ENCODE results near the gene RAB31. TPM values are rescaled to one million over a fixed set of nuclear protein-coding genes. Genes with fewer than 3 reads are reported as not detected.

The RAB31 gene
- total RNA-seq, 6 donors from 2014 or later = 40.3 to 128 (median 95.8) TPM

GRCh38 chr18:9872823-9873222, 164.7 kb downstream of the RAB31 start:
- Histone ChIP-seq H3K4me3 (no peak overlapping the region), H3K4me1 (peaks cover 11 to 23% (median 20%) of the 10 kb centered on the region in 4 donors), H3K9me3 (no peaks in the 10 kb centered on the region), H3K27ac (no peak overlapping the region), H3K27me3 (no peaks in the 10 kb centered on the region), H3K36me3 (no peaks in the 10 kb centered on the region)
- no peak for ATAC-seq (ENCODE audit: low FRiP score in 2 of 2)
- no peak for TF ChIP-seq CTCF (IDR thresholded peaks at IDR 0.05)
- no peak for TF ChIP-seq POLR2A (IDR thresholded peaks at IDR 0.05)
- no peak for DNase-seq

DNA sequence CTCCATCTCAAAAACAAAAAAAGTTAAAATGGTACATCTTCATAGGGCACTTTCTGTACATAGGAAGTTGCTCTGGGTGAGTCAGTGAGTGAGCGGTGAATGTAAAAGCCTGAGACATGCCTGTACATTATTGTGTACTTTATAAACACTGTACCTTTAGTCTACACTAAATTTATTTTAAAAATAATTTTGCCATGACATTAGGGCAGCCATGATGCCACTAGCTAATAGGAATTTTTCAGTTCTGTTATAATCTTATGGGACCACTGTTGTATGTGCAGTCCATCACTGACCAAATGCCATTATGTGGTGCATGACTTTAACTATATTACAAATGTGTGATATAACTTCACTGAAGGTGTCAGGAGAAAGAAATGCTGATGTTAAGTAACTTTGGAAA, 166.6 kb downstream of the RAB31 start:
- H3K9me3 ChIP-seq = no peaks in the 10 kb centered on the region
- no peaks in the 10 kb centered on the region for H3K27me3 ChIP-seq
- ATAC-seq (ENCODE audit: low FRiP score in 2 of 2) = no peak
- H3K36me3 ChIP-seq = no peaks in the 10 kb centered on the region
- TF ChIP-seq POLR2AphosphoS5 (IDR thresholded peaks at IDR 0.05) (no peak), EP300 (IDR thresholded peaks at IDR 0.05) (no peak), POLR2A (IDR thresholded peaks at IDR 0.05) (no peak), CTCF (IDR thresholded peaks at IDR 0.05) (no peak)
- H3K27ac ChIP-seq = no peak overlapping the region
- no peak overlapping the region for H3K4me3 ChIP-seq
- no peak for DNase-seq
- peaks cover 7 to 15% (median 9%) of the 10 kb centered on the region in 4 donors for H3K4me1 ChIP-seq
- WGBS, 2 donors = 100% methylated on average over 1 of the region's 1 CpG

- Histone ChIP-seq H3K36me3 (no peaks in the 10 kb centered on the region), H3K27me3 (no peaks in the 10 kb centered on the region), H3K4me1 (peaks cover 0 to 10% (median 5%) of the 10 kb centered on the region in 4 donors), H3K27ac (peak overlapping the region; percentile 50 to 76 (median 70)), H3K4me3 (no peak overlapping the region), H3K9me3 (no peaks in the 10 kb centered on the region)
- DNase-seq (no peak), ATAC-seq (ENCODE audit: low FRiP score in 2 of 2) (no peak)
- TF ChIP-seq CTCF (IDR thresholded peaks at IDR 0.05) (no peak), POLR2AphosphoS5 (IDR thresholded peaks at IDR 0.05) (no peak), POLR2A (IDR thresholded peaks at IDR 0.05) (no peak), EP300 (IDR thresholded peaks at IDR 0.05) (no peak)
- WGBS, 2 donors = 63 to 85% methylated on average over 2 of the region's 2 CpGs
Measured at GRCh38 chr18:9876212-9876866, 168.2 kb downstream of the RAB31 start.

GRCh38 chr18:9876867-9877654, 169.0 kb downstream of the RAB31 start:
- Histone ChIP-seq H3K4me1 (peaks cover 0 to 10% (median 5%) of the 10 kb centered on the region in 4 donors), H3K27ac (peak overlapping the region; percentile 50 to 76 (median 70)), H3K4me3 (peak overlapping the region in 1 of 4 donors; percentile 10), H3K9me3 (no peaks in the 10 kb centered on the region), H3K27me3 (no peaks in the 10 kb centered on the region), H3K36me3 (no peaks in the 10 kb centered on the region)
- peak; percentile 77 to 85 for ATAC-seq (ENCODE audit: low FRiP score in 2 of 2)
- no peak for TF ChIP-seq CTCF (IDR thresholded peaks at IDR 0.05)
- TF ChIP-seq POLR2A (IDR thresholded peaks at IDR 0.05) = peak in 1 of 4 donors; percentile 16
- peak; percentile 41 to 60 for TF ChIP-seq POLR2AphosphoS5 (IDR thresholded peaks at IDR 0.05)
- TF ChIP-seq EP300 (IDR thresholded peaks at IDR 0.05) = peak in 1 of 4 donors; percentile 24
- 45 to 51% methylated on average over 9 of the region's 9 CpGs for WGBS, 2 donors
- DNase-seq = no peak

Data from upper lobe of left lung (tissue), 6 donors.